A172 (cell line): ENCODE measurements around the gene CPAMD8. TPM values are rescaled to one million over a fixed set of nuclear protein-coding genes. Genes with fewer than 3 reads are reported as not detected.

Source experiments
- DNase-seq: peaks from one replicate; pipeline ENCODE4 v3.0.0-alpha.2; 2015; ENCODE audit warnings: low spot score
- total RNA-seq: library from RNA; depleted of rRNA; stranded (reverse); fragments of >200 nt; shearing (Covaris generic); gene quantifications from 2 replicates; pipeline ENCODE4 v1.2.3, GENCODE V29; 2014

The CPAMD8 gene
- total RNA-seq, 1 experiment from 2014 or later: not detected

GRCh38 chr19:16920816-16921529 lies 105.6 kb downstream of the CPAMD8 start:
- peak; percentile 88 for DNase-seq

DNA sequence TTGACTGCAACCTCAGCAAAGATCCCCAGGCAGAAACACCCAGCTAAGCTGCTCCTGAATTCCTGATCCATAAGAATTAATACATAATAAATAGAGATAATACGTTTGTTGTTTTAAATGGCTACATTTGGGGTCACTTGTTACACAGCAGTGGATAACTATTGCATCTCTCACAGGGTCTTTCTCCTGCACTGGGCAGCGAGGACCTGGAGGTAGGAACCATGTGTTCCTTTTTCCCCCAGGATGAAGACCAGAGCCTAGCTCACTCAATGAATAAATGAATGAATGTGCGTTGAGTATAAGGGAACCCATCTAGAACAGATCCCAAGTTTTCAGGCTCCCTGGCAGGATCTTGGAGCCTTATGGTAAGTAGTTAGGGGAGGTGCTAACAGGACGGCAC lies 107.1 kb downstream of the CPAMD8 start:
- no peak for DNase-seq

DNA sequence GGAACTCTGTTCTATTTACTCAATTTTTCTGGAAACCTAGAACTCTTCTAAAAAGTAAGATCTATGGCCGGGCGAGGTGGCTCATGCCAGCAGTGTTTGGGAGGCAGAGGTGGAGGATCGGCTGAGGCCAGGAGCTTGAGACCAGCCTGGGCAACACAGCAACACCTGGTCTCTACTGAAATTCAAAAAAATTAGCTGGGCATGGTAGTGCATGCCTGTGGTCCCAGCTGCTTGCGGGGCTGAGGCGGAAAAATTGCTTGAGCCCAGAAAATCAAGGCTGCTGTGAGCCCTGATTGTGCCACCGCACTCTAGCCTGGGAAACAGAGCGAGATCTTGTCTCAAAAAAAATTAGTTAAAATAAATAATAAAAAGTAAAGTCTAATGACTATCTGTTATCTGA lies 109.2 kb downstream of the CPAMD8 start:
- no peak for DNase-seq

GRCh38 chr19:16915734-16916133 lies 110.9 kb downstream of the CPAMD8 start:
- no peak for DNase-seq

- DNase-seq: no peak
These were observed 111.5 kb downstream of the CPAMD8 start for GRCh38 chr19:16915135-16915534.

- DNase-seq: no peak
These were observed 112.2 kb downstream of the CPAMD8 start for GRCh38 chr19:16914421-16914820.

DNA sequence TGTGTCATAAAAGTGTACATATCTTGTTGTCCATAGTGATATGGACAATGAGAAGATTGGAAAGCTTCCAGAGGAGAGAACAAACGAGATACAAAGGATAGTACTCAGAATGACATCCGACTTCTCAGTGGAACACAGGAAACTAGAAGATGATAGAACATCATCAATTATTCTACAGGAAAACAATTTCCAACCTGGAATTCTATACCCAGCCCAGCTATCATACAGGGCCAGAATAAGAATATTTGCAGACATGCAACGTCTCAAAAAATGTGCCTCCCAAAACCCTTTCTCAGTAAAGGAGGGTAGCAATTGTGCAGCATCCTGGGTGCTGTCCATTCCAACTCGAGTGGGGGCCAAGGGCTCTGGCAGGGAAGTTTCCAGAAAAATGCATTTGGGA lies 113.8 kb downstream of the CPAMD8 start:
- DNase-seq: no peak

- no peak for DNase-seq
These were observed 115.6 kb downstream of the CPAMD8 start for GRCh38 chr19:16911046-16911445.

GRCh38 chr19:16908759-16909158 lies 117.9 kb downstream of the CPAMD8 start:
- DNase-seq: no peak

- no peak for DNase-seq
These were observed 122.0 kb downstream of the CPAMD8 start for GRCh38 chr19:16904599-16904998.

DNA sequence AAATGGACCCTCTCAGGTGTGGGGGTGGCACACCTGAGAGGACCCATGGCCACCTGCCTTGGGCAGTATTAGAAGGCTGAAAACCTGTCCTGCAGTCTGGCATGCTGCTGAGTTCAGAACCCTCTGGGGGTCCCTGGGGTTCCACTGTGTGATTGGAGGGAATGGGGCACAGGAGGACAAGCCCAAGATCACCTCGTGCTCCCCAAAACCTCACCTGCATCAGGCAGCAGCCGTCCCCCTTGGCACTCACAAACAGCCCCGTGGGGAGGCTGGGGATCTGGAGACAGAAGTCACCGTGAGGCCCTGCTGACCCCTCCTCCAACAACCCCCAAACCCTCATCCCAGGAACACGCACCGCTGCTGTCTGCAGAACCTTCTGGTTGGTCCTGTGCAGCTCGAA lies 123.3 kb downstream of the CPAMD8 start:
- DNase-seq: no peak

GRCh38 chr19:16902545-16902944 lies 124.1 kb downstream of the CPAMD8 start:
- DNase-seq: no peak

DNA sequence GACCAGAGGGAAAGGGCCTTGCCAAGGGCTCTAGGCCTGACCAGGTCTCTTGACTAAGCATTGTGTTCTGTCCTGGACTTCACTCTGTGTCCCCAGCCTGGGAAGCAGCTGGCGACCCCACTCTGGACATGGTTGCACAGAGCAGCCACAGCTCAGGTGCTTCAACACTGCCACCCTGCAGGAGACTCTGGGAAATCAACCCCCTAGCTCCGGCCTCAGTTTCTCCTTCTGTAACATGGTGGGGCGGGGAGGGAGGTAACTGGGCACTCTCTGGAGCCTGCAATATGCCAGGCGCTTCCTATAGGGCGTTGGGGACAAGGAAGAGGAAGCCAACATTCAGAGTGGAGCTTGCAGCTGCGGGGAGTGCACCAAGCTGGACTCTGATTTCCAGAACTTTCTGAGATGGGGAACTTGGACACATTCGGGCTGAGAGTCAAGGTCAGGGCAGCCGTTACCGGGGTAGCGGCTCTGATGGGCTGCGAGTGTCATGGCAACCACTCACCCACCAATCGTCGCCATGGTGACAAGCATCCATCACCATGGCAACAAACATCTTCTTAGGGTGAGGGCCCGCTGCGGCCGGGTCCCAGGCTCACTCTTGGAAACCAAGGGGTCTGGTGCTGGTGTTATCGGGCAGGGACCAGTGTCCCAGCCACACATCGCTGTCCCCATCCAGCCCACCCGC lies 125.0 kb downstream of the CPAMD8 start:
- no peak for DNase-seq

DNA sequence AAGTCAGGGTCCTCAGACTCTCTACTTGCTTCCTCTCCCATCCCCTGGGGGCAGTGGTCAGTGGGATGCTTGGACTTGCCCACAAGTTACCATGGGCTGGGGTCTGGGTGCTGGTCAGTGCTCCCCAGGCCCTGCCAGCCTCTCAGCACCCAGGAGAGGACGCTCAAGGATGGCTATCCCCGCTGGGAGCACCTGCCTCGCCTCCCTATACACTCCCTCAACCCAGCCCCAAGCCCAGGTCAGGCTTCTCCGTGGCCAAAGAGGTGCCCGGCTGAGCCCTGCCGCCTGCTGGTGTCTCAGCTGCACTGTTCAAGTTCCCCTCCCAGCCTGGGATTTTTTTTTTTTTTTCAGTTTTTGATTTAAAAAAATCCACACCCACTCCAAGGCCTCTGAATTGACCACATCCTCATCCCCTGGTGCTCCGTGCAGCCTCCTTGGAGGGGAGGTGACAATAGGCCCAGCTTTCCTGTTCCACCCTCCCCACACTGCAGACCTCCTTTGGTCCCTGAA lies 127.0 kb downstream of the CPAMD8 start:
- peak; percentile 21 for DNase-seq

DNA sequence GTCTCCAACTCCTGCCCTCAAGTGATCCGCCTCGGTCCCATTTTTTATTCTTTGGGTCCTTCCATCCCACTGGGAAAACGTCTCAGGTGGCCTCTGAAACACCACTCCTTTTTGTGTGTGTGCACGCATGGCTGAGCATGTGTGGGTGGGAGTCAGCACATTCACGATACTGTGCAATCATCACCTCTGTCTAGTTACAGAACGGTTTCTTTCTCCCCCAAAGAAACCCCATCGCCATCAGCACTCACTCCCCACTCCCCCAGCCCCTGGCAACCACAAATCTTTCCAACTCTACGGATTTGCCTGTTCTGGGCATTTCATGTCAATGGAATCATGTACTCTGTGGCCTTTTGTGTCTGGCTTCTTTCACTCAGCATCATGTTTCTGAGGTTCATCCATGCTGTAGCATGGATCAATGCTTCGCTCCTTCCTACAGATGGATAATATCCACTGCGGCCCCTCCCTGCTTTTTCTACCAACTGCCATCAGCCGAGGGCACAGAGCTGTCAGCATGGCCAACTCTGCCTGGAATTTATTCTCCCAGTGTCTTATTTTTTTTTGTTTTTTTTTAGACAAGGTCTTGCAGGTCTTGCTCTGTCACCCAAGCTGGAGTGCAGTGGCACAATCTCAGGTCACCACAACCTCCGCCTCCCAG lies 128.1 kb downstream of the CPAMD8 start:
- no peak for DNase-seq

- no peak for DNase-seq
These were observed 128.8 kb downstream of the CPAMD8 start for GRCh38 chr19:16897856-16898161.

- no peak for DNase-seq
These were observed 129.4 kb downstream of the CPAMD8 start for GRCh38 chr19:16897029-16897855.

DNA sequence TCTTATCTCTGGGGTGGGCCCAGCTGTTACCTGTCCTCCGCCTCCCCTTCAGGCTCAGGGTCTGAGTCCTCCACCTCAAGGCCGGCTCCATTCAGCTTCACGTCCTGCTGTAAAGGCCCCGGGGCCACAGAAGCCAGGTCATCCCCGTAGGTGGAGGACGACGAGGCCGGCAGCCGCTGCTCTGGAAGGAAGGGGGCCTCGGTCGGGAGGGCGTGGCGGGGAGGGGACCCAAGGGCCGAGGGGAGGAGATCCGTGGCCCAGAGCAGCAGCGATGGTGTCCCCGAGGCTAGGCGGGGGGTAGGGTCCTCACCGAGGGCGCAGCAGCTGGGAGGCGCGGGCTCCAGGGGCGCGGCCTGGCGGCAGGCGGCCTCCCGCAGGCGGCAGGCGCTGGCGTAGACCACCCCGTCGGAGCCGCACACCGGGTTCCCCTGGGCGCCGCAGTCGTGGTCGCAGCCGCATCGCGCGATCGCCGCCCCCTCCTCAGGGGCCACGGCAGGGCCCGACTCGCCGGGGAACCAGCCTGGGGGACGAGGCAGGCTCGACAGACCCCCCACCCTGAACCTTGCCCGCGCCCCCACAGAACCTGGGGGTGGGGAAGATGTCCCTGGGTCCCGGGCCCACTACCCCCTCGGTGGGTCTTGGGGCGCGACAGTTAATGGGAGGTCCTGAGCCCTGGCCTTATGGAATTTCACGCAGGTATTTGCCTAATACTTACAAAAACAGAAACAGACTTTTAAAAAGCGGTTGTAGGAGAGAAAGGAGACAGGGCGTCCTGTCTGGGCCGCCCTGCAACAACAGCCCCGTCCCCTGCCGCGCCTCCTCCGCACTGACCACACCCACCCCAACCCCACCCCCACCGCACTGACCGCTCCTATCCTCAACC lies 130.2 kb downstream of the CPAMD8 start:
- DNase-seq: no peak

- no peak for DNase-seq
These were observed 131.0 kb downstream of the CPAMD8 start for GRCh38 chr19:16895467-16896145.

DNA sequence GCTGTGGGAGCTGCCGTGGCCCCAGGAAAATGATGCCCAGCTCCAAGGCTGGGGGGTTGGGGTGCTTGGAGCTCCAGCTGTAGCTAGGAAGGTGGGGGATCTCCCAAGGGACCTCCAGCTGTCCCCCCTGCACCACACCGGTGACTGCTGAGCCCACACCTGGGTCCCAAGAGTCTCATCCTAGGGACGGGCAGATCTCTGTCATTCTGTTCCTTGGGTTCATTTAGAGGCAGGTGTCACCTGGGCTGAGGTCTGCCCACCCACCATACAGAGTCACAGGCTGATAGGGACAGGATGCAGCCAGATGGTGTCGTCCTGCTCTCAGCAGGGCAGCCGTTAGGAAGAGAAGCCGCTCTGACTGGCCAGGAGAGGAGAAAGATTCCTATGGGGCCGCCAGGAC lies 132.5 kb downstream of the CPAMD8 start:
- DNase-seq: no peak

- no peak for DNase-seq
These were observed 133.0 kb downstream of the CPAMD8 start for GRCh38 chr19:16893686-16893989.
